ENCODE measurements around the gene NCAM2. TPM values are rescaled to one million over a fixed set of nuclear protein-coding genes. Genes with fewer than 3 reads are reported as not detected.

NCAM2 gene
- total and polyA plus RNA-seq, 2 experiments from 2014 or later, result 0.36 to 0.83 TPM

- ATAC-seq (no peak), DNase-seq (ENCODE audit: low spot score) (no peak)
- Histone ChIP-seq H3K79me2 (replicated peaks; ENCODE audit: insufficient read depth) (no peaks in the 10 kb centered on the region), H3K27ac (ENCODE audit: low read depth) (no peak overlapping the region), H4K20me1 (replicated peaks; ENCODE audit: insufficient read depth) (no peaks in the 10 kb centered on the region), H3K4me2 (no peak overlapping the region), H3K4me1 (ENCODE audit: insufficient read depth) (peaks cover 8% of the 10 kb centered on the region), H3K27me3 (ENCODE audit: insufficient read depth) (peaks cover 34% of the 10 kb centered on the region), H3K4me3 (no peak overlapping the region), H3K36me3 (ENCODE audit: insufficient read depth) (no peaks in the 10 kb centered on the region), H3F3A (replicated peaks; ENCODE audit: low read depth) (peaks cover 5% of the 10 kb centered on the region; the same call in 1 of the 2 replicates), H3K9me2 (ENCODE audit: insufficient read depth) (no peaks in the 10 kb centered on the region), H2AFZ (no peak overlapping the region)
- no peak for TF ChIP-seq CREB1 (CRISPR knock-in tag; IDR thresholded peaks at IDR 0.05; ENCODE audit: low read depth)
- H3K27ac Mint-ChIP-seq, result no peak overlapping the region
- H3K9me3 Mint-ChIP-seq, result no peaks in the 10 kb centered on the region
- H3K27me3 Mint-ChIP-seq (ENCODE audit: insufficient read depth, low read depth, poor library complexity), result peaks cover 17% of the 10 kb centered on the region
- H3K4me1 Mint-ChIP-seq, result peaks cover 8% of the 10 kb centered on the region
- H3K4me3 Mint-ChIP-seq, result no peak overlapping the region
- H3K36me3 Mint-ChIP-seq (ENCODE audit: low read depth), result no peaks in the 10 kb centered on the region
Measured at GRCh38 chr21:20994790-20995189, 3.4 kb upstream of the NCAM2 start.

- Histone ChIP-seq H3K4me3 (peak overlapping the region; percentile 83), H3K36me3 (ENCODE audit: insufficient read depth) (no peaks in the 10 kb centered on the region), H3K27me3 (ENCODE audit: insufficient read depth) (peaks cover 34% of the 10 kb centered on the region), H3K9me2 (ENCODE audit: insufficient read depth) (no peaks in the 10 kb centered on the region), H3K79me2 (replicated peaks; ENCODE audit: insufficient read depth) (no peaks in the 10 kb centered on the region), H3K4me1 (ENCODE audit: insufficient read depth) (peaks cover 8% of the 10 kb centered on the region), H2AFZ (peak overlapping the region; percentile 100), H3K27ac (ENCODE audit: low read depth) (no peak overlapping the region), H4K20me1 (replicated peaks; ENCODE audit: insufficient read depth) (no peaks in the 10 kb centered on the region), H3K4me2 (peak overlapping the region; percentile 94), H3F3A (replicated peaks; ENCODE audit: low read depth) (peaks cover 5% of the 10 kb centered on the region; the same call in 1 of the 2 replicates)
- H3K9me3 Mint-ChIP-seq, result no peaks in the 10 kb centered on the region
- peak overlapping the region; percentile 77 for H3K4me3 Mint-ChIP-seq
- peaks cover 17% of the 10 kb centered on the region for H3K27me3 Mint-ChIP-seq (ENCODE audit: insufficient read depth, low read depth, poor library complexity)
- no peak overlapping the region for H3K27ac Mint-ChIP-seq
- TF ChIP-seq ETS1 (IDR thresholded peaks at IDR 0.05) (no peak), CTCF (conservative IDR thresholded peaks at IDR 0.05; ENCODE audit: low read depth in 2 of 2) (no peak), STAT1 (IDR thresholded peaks at IDR 0.05; ENCODE audit: unreplicated experiment) (no peak), ZNF462 (CRISPR knock-in tag; IDR thresholded peaks at IDR 0.05) (no peak), JUNB (IDR thresholded peaks at IDR 0.05; ENCODE audit: unreplicated experiment) (no peak), EZH2 (IDR thresholded peaks at IDR 0.05; ENCODE audit: low read depth, unreplicated experiment) (no peak), POLR2AphosphoS5 (IDR thresholded peaks at IDR 0.05; ENCODE audit: low read depth) (no peak), EZH2phosphoT487 (IDR thresholded peaks at IDR 0.05; ENCODE audit: unreplicated experiment) (no peak), ZNF331 (CRISPR knock-in tag; IDR thresholded peaks at IDR 0.05; ENCODE audit: low read depth) (no peak)
- H3K4me1 Mint-ChIP-seq, result peaks cover 8% of the 10 kb centered on the region
- DNase-seq (ENCODE audit: low spot score) (peak; percentile 61), ATAC-seq (peak; percentile 22)
- no peaks in the 10 kb centered on the region for H3K36me3 Mint-ChIP-seq (ENCODE audit: low read depth)
Measured at GRCh38 chr21:20996421-20997310, 1.5 kb upstream of the NCAM2 start.

Data from GM23338 (cell line).